SU-DHL-6 (cell line): ENCODE measurements around the gene OPHN1.

Experiments
- EZH2phosphoT487 ChIP-seq: fragments of 200-600 bp; sonication (generic), shearing (Covaris generic); conservative IDR thresholded peaks from 2 replicates; pipeline ENCODE4 v1.6.1; 2018; ENCODE audit warnings: mild to moderate bottlenecking, antibody characterized with exemption, low read length, moderate library complexity, mixed read lengths
- TF ChIP-seq, protein P1 (sequence below): fragments of 200-600 bp; sonication (generic); IDR thresholded peaks from one replicate; pipeline ENCODE4 v1.5.1; 2017; ENCODE audit warnings: antibody characterized with exemption, mild to moderate bottlenecking, low read length, moderate library complexity; ENCODE audit not compliant: insufficient read depth, poor library complexity, severe bottlenecking

DNA sequence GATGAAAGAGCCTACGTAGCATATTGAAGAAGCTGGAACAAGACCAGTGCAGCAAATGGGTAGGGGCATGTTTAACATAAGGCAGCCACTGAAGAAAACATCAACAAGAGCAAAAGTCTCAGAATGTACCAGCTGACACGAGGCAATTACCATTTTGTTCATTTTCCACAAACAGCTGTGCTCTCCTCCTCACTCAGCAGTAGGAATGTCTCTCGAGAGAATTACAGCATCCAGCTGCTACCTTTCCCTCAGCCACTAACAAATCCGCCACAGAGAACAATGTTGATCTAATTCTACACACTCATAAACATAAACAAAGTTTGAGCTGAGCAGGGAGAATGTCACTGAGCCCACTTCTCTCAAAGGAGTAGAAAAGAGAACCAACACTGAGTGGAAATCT, 68.0 kb downstream of the OPHN1 start:
- TF ChIP-seq, protein P1, sequence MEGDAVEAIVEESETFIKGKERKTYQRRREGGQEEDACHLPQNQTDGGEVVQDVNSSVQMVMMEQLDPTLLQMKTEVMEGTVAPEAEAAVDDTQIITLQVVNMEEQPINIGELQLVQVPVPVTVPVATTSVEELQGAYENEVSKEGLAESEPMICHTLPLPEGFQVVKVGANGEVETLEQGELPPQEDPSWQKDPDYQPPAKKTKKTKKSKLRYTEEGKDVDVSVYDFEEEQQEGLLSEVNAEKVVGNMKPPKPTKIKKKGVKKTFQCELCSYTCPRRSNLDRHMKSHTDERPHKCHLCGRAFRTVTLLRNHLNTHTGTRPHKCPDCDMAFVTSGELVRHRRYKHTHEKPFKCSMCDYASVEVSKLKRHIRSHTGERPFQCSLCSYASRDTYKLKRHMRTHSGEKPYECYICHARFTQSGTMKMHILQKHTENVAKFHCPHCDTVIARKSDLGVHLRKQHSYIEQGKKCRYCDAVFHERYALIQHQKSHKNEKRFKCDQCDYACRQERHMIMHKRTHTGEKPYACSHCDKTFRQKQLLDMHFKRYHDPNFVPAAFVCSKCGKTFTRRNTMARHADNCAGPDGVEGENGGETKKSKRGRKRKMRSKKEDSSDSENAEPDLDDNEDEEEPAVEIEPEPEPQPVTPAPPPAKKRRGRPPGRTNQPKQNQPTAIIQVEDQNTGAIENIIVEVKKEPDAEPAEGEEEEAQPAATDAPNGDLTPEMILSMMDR = no peak
- TF ChIP-seq EZH2phosphoT487 = no peak
